BLaER1 treated with 17β-estradiol and CSF1 and Interleukin-3, amounts not matched to agents 10 nM and 100 nM (cell line): Measurements from ENCODE around the gene EEFSEC.

Experiments
- H3K27ac ChIP-seq, 11 experiments: shearing (Covaris generic); formaldehyde crosslinking; 2 replicates each; pipeline ENCODE4 v1.8.1; 2022
- H3K27me3 ChIP-seq, 11 experiments: shearing (Covaris generic); formaldehyde crosslinking; 2 replicates each; pipeline ENCODE4 v1.8.1; 2022
- H3K36me3 ChIP-seq, 11 experiments: shearing (Covaris generic); formaldehyde crosslinking; 2 replicates each; pipeline ENCODE4 v1.8.1; 2022
- H3K4me1 ChIP-seq, 10 experiments: shearing (Covaris generic); formaldehyde crosslinking; 2 replicates each; pipeline ENCODE4 v1.8.1; 2022
- H3K4me2 ChIP-seq, 11 experiments: shearing (Covaris generic); formaldehyde crosslinking; 2 replicates each; pipeline ENCODE4 v1.8.1; 2022
- H3K4me3 ChIP-seq, 10 experiments: shearing (Covaris generic); formaldehyde crosslinking; 2 replicates each; pipeline ENCODE4 v1.8.1; 2022
- H3K9ac ChIP-seq, 11 experiments: shearing (Covaris generic); formaldehyde crosslinking; 2 replicates each; pipeline ENCODE4 v1.8.1; 2022
- H3K9me3 ChIP-seq, 11 experiments: shearing (Covaris generic); formaldehyde crosslinking; replicated peaks in 1 of 11; 2 replicates each; pipeline ENCODE4 v1.8.1; 2022
- H4K20me1 ChIP-seq, 11 experiments: shearing (Covaris generic); formaldehyde crosslinking; 2 replicates each; pipeline ENCODE4 v1.8.1; 2022
- Cebpa-rat ChIP-seq, 11 experiments: shearing (Covaris generic); IDR thresholded peaks; 2 replicates each; pipeline ENCODE4 v1.8.1; 2022

The EEFSEC gene

GRCh38 chr3:128260275-128260674, 107.0 kb downstream of the EEFSEC start:
- H3K4me2 ChIP-seq: no peak overlapping the region
- H3K4me3 ChIP-seq: no peak overlapping the region
- no peak overlapping the region for H3K9ac ChIP-seq
- peaks cover 27 to 32% (median 31%) of the 10 kb centered on the region in 11 experiments for H3K9me3 ChIP-seq
- H3K36me3 ChIP-seq: peaks cover 30 to 70% (median 52%) of the 10 kb centered on the region in 11 experiments
- H3K27ac ChIP-seq: no peak overlapping the region
- H3K4me1 ChIP-seq: peaks cover 0 to 17% (median 9%) of the 10 kb centered on the region in 10 experiments; a peak in 13 of 20 replicates
- peaks cover 0 to 6% (median 0%) of the 10 kb centered on the region in 11 experiments; a peak in 2 of 22 replicates for H4K20me1 ChIP-seq
- TF ChIP-seq Cebpa-rat (IDR thresholded peaks at IDR 0.05): no peak
- no peaks in the 10 kb centered on the region; a peak in 1 of 22 replicates for H3K27me3 ChIP-seq

- Histone ChIP-seq H3K9me3 (peaks cover 27 to 32% (median 31%) of the 10 kb centered on the region in 11 experiments), H3K9ac (no peak overlapping the region), H3K36me3 (peaks cover 36 to 83% (median 62%) of the 10 kb centered on the region in 11 experiments), H4K20me1 (no peaks in the 10 kb centered on the region; a peak in 1 of 22 replicates), H3K4me3 (no peak overlapping the region), H3K27me3 (no peaks in the 10 kb centered on the region; a peak in 1 of 22 replicates), H3K4me2 (no peak overlapping the region), H3K4me1 (no peaks in the 10 kb centered on the region), H3K27ac (no peak overlapping the region)
- TF ChIP-seq Cebpa-rat (IDR thresholded peaks at IDR 0.05): no peak
Measured at GRCh38 chr3:128262457-128262856, 109.2 kb downstream of the EEFSEC start.

- H3K36me3 ChIP-seq: peaks cover 34 to 79% (median 61%) of the 10 kb centered on the region in 11 experiments
- no peak overlapping the region for H3K4me3 ChIP-seq
- no peak overlapping the region for H3K27ac ChIP-seq
- no peak overlapping the region for H3K9ac ChIP-seq
- no peak for TF ChIP-seq Cebpa-rat (IDR thresholded peaks at IDR 0.05)
- peaks cover 27 to 32% (median 30%) of the 10 kb centered on the region in 11 experiments for H3K9me3 ChIP-seq
- H3K4me2 ChIP-seq: no peak overlapping the region
- H3K4me1 ChIP-seq: no peaks in the 10 kb centered on the region
- no peaks in the 10 kb centered on the region; a peak in 1 of 22 replicates for H4K20me1 ChIP-seq
- no peaks in the 10 kb centered on the region; a peak in 1 of 22 replicates for H3K27me3 ChIP-seq
Measured at GRCh38 chr3:128263118-128263517, 109.8 kb downstream of the EEFSEC start.

GRCh38 chr3:128263946-128264345, 110.7 kb downstream of the EEFSEC start:
- no peak overlapping the region for H3K27ac ChIP-seq
- no peak overlapping the region for H3K4me2 ChIP-seq
- H3K4me3 ChIP-seq: no peak overlapping the region
- TF ChIP-seq Cebpa-rat (IDR thresholded peaks at IDR 0.05): no peak
- H4K20me1 ChIP-seq: peaks cover 0 to 2% (median 0%) of the 10 kb centered on the region in 11 experiments; a peak in 2 of 22 replicates
- peaks cover 28 to 76% (median 59%) of the 10 kb centered on the region in 11 experiments for H3K36me3 ChIP-seq
- peaks cover 21 to 27% (median 23%) of the 10 kb centered on the region in 11 experiments for H3K9me3 ChIP-seq
- no peak overlapping the region for H3K9ac ChIP-seq
- no peaks in the 10 kb centered on the region for H3K27me3 ChIP-seq
- H3K4me1 ChIP-seq: no peaks in the 10 kb centered on the region

GRCh38 chr3:128266453-128266852, 113.2 kb downstream of the EEFSEC start:
- no peak overlapping the region for H3K4me3 ChIP-seq
- no peaks in the 10 kb centered on the region for H3K4me1 ChIP-seq
- H3K9me3 ChIP-seq: peaks cover 0 to 4% (median 0%) of the 10 kb centered on the region in 11 experiments; a peak in 1 of 22 replicates
- peaks cover 16 to 63% (median 45%) of the 10 kb centered on the region in 11 experiments for H3K36me3 ChIP-seq
- H4K20me1 ChIP-seq: peaks cover 0 to 8% (median 0%) of the 10 kb centered on the region in 11 experiments; a peak in 2 of 22 replicates
- no peak overlapping the region for H3K27ac ChIP-seq
- TF ChIP-seq Cebpa-rat (IDR thresholded peaks at IDR 0.05): no peak
- H3K9ac ChIP-seq: no peak overlapping the region
- H3K27me3 ChIP-seq: no peaks in the 10 kb centered on the region
- no peak overlapping the region for H3K4me2 ChIP-seq

- Histone ChIP-seq H3K4me3 (no peak overlapping the region), H3K9ac (no peak overlapping the region), H3K4me1 (no peaks in the 10 kb centered on the region), H3K27me3 (no peaks in the 10 kb centered on the region), H3K27ac (no peak overlapping the region), H3K9me3 (no peaks in the 10 kb centered on the region), H4K20me1 (peaks cover 0 to 8% (median 0%) of the 10 kb centered on the region in 11 experiments; a peak in 2 of 22 replicates), H3K4me2 (no peak overlapping the region), H3K36me3 (peaks cover 6 to 57% (median 39%) of the 10 kb centered on the region in 11 experiments; a peak in 21 of 22 replicates)
- no peak for TF ChIP-seq Cebpa-rat (IDR thresholded peaks at IDR 0.05)
Measured at GRCh38 chr3:128267541-128267940, 114.3 kb downstream of the EEFSEC start.

- Histone ChIP-seq H3K4me1 (no peaks in the 10 kb centered on the region), H4K20me1 (peaks cover 0 to 8% (median 0%) of the 10 kb centered on the region in 11 experiments; a peak in 3 of 22 replicates), H3K27me3 (no peaks in the 10 kb centered on the region), H3K9me3 (no peaks in the 10 kb centered on the region), H3K4me3 (no peak overlapping the region), H3K4me2 (no peak overlapping the region), H3K27ac (no peak overlapping the region), H3K36me3 (peaks cover 5 to 53% (median 33%) of the 10 kb centered on the region in 11 experiments; a peak in 19 of 22 replicates), H3K9ac (no peak overlapping the region)
- no peak for TF ChIP-seq Cebpa-rat (IDR thresholded peaks at IDR 0.05)
Measured at GRCh38 chr3:128269006-128269775, 115.9 kb downstream of the EEFSEC start.

GRCh38 chr3:128269796-128270195, 116.5 kb downstream of the EEFSEC start:
- Histone ChIP-seq H3K4me1 (no peaks in the 10 kb centered on the region), H3K4me3 (no peak overlapping the region), H3K4me2 (no peak overlapping the region), H3K9ac (no peak overlapping the region), H3K27me3 (no peaks in the 10 kb centered on the region), H3K9me3 (no peaks in the 10 kb centered on the region), H4K20me1 (peaks cover 0 to 8% (median 0%) of the 10 kb centered on the region in 11 experiments; a peak in 2 of 22 replicates), H3K36me3 (peaks cover 5 to 47% (median 30%) of the 10 kb centered on the region in 11 experiments; a peak in 19 of 22 replicates), H3K27ac (no peak overlapping the region)
- TF ChIP-seq Cebpa-rat (IDR thresholded peaks at IDR 0.05): no peak
